A549 (cell line): ENCODE data around the gene PSMB11.

ENCODE experiments used
- JUN ChIP-seq, 2 experiments: fragments of >200 bp; sonication (Bioruptor Twin); formaldehyde crosslinking; IDR thresholded peaks; 2 replicates in 1 of 2; 3 replicates in 1 of 2; pipeline ENCODE4 v1.6.1; 2016 to 2017
- POLR2A ChIP-seq: IDR thresholded peaks from 2 replicates; pipeline ENCODE4 v1.6.1; 2012; ENCODE audit warnings: mild to moderate bottlenecking, low read length
- RAD21 ChIP-seq, 2 experiments: fragments of >200 bp in 1 of 2; sonication (Bioruptor Twin) in 1 of 2; formaldehyde crosslinking in 1 of 2; IDR thresholded peaks in 1 of 2; conservative IDR thresholded peaks in 1 of 2; 2 replicates in 1 of 2; 3 replicates in 1 of 2; pipeline ENCODE4 v1.6.1; 2012 to 2018; ENCODE audit warnings: inconsistent platforms in 1 of 2
- RFX5 ChIP-seq: fragments of 450-650 bp; IDR thresholded peaks from 2 replicates; pipeline ENCODE4 v1.7.1; 2014; ENCODE audit warnings: antibody characterized with exemption, mild to moderate bottlenecking, moderate library complexity
- TF ChIP-seq, protein P1 (sequence below): fragments of >200 bp; sonication (Bioruptor Twin); formaldehyde crosslinking; IDR thresholded peaks from 3 replicates; pipeline ENCODE4 v1.5.1; 2016
- TF ChIP-seq, protein P2 (sequence below): fragments of 450-650 bp; IDR thresholded peaks from 2 replicates; pipeline ENCODE4 v1.6.1; 2014; ENCODE audit warnings: antibody characterized with exemption

DNA sequence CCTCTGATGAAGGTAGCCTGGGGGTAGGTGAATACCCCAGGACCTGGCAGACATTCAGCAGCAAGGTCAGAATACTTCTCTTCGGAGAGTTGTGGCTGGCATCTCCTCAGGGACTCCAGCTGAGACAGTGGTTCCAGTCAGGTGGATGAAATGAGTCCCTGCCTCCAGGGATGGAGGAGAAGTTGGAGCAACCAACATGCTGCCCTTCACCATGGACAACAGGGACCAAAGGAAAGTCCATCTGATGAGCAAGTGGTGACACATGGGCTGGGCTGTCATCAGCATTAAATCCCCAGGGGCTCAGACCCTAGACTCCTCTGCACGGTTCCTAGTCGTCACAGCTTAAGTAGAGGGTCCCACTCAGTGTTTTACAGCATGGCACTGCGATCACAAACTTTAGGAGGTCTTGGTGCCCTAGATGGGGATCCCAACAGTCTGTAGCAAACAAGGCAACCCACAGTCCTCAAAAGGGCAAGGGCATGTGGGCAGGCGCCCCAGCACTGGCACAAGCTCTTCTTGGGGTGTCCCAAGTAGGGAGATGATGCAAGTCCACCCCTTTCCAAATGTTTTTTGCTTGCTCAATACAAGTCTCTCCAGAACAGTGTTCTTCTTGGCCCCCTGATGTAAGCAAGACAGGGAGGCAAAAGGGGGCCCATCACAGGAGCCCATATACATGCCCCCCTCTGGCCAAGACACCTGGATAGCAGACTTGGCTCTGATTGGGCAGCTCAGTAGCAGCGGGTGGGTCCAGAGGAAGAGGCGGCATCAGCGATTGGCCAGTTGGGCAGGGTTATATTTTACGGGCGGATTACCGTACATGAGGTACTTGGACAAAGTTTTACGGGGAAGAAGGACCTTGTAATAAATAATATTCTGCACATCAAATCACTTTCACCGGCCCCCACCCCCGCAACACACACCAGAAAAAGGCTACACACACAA, 26.1 kb downstream of the PSMB11 start:
- TF ChIP-seq, protein P1, sequence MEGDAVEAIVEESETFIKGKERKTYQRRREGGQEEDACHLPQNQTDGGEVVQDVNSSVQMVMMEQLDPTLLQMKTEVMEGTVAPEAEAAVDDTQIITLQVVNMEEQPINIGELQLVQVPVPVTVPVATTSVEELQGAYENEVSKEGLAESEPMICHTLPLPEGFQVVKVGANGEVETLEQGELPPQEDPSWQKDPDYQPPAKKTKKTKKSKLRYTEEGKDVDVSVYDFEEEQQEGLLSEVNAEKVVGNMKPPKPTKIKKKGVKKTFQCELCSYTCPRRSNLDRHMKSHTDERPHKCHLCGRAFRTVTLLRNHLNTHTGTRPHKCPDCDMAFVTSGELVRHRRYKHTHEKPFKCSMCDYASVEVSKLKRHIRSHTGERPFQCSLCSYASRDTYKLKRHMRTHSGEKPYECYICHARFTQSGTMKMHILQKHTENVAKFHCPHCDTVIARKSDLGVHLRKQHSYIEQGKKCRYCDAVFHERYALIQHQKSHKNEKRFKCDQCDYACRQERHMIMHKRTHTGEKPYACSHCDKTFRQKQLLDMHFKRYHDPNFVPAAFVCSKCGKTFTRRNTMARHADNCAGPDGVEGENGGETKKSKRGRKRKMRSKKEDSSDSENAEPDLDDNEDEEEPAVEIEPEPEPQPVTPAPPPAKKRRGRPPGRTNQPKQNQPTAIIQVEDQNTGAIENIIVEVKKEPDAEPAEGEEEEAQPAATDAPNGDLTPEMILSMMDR, result no peak
- TF ChIP-seq RFX5 (no peak), RAD21 (conservative IDR thresholded peaks at IDR 0.05 in 1 of 2, IDR thresholded peaks at IDR 0.05 in 1 of 2) (no peak), POLR2A (no peak), JUN (IDR thresholded peaks at IDR 0.05) (no peak)
- TF ChIP-seq, protein P2, sequence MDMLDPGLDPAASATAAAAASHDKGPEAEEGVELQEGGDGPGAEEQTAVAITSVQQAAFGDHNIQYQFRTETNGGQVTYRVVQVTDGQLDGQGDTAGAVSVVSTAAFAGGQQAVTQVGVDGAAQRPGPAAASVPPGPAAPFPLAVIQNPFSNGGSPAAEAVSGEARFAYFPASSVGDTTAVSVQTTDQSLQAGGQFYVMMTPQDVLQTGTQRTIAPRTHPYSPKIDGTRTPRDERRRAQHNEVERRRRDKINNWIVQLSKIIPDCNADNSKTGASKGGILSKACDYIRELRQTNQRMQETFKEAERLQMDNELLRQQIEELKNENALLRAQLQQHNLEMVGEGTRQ, result no peak
